Cardiac septum (tissue), 1 donor: ENCODE results near the gene GJD3. TPM values are rescaled to one million over a fixed set of nuclear protein-coding genes. Genes with fewer than 3 reads are reported as not detected.
A peak's percentile ranks its signal among the peaks of the same experiment; 100 is the strongest.

Experiments
- DNase-seq: peaks from one replicate; pipeline ENCODE4 v3.0.0-alpha.2; 2020; ENCODE audit warnings: low spot score
- intact Hi-C: fragments of 100-400 bp; cut with DNase I; formaldehyde crosslinking; loops from one replicate; pipeline ENCODE4 v1.14.0; 2022
- total RNA-seq: library from RNA; stranded (reverse); fragmentation: NEBNext Ultra II Directional; extraction: Animal tissue kit (Norgen Biotek cat#: 25700); gene quantifications from one replicate; pipeline ENCODE4 v1.2.1, GENCODE V29; 2021
- donor health status: DM: no; HTN: no; CAD: no.

The GJD3 gene
- total RNA-seq, 1 donor from 2014 or later = 2.6 TPM

GRCh38 chr17:40317345-40317873 lies 47.1 kb downstream of the GJD3 start:
- intact Hi-C loops = loop anchor here (1.0 kb wide), 1 partner anchor 27 kb away; no protein-coding TSS in a partner anchor
- peak; percentile 76 for DNase-seq

DNA sequence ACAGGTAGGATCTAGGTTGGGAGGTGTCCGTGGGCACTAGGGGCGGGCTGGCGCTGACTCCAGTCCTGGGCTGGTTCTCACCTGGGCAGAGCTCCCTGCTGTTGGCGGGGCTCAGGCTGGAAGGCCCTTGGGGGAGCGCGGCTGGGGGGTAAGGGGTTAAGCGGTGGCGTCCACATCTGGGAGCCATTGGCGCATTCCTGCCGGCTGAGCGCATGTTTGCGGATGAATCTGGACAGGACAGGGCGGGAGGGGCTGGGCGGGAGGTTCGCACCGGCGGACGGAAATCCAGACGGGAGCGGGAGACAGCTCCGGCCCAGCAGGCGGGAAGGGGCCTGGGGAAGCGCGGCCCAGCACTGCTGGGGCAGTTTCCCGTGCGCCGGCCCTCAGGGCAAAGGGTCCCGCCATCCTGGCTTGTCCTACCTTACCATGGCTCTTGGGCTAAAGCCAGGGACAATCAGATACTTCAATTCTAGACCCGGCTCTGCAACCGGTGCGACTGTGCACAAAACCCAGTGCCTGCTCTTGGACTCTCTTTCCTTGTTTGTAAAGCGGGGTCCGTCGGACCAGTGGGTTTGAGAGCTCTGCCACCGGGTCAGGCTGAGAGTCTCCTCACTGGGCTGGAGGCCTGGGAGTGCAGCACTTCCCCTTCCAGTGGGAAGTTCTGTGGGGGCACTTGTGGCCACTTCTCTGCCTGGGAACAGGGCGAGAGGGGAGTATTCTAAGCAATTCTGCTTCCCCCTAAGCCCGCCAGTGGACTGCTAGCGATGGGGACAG lies 47.8 kb downstream of the GJD3 start:
- intact Hi-C loops = loop anchor here (1.0 kb wide), 1 partner anchor 28 kb away; no protein-coding TSS in a partner anchor
- DNase-seq = peak; percentile 85

DNA sequence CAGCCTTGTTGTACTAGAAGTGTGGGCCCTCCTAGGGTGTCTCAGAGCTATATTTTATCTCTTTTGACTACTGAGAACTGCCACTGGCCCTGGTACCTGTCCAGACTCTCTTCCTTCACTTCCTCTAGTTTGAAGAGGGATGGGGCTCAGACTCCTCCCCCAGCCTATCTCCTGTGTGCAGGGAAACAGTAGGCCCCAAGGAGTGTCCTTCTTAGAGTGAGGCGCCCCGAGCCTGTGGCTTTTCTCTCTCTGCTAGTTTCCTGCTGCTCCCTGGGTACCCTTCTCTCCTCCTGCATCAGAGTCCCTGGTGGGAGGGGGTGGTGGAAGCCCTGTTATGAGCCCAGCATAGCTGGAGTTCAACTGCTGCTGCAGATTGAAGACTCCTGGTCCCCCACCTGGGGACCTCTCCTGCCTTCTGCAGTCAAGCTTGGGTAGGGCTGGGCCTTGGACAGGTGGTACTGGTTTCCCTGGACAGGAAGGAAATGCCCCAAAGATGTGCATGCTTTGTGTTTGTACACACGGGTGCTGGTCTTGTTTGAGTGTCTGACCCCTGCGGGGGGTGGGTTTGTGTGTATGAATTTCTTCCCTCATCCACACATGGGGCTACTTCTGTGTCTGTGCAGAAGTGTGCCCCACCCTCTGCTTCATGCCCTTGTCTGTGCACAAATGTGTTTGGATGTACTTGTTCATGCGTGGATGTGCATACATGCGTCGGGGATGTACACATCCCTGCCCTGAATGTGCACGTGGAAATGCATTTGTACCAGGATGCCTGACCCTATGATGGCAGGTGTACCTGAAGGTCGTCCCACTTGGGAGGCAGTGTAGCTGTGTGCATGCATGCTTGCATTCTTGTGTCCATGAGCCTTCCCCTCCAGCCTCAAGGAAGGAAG lies 48.6 kb downstream of the GJD3 start:
- DNase-seq = peak; percentile 75
- intact Hi-C loops = no loop called here

DNA sequence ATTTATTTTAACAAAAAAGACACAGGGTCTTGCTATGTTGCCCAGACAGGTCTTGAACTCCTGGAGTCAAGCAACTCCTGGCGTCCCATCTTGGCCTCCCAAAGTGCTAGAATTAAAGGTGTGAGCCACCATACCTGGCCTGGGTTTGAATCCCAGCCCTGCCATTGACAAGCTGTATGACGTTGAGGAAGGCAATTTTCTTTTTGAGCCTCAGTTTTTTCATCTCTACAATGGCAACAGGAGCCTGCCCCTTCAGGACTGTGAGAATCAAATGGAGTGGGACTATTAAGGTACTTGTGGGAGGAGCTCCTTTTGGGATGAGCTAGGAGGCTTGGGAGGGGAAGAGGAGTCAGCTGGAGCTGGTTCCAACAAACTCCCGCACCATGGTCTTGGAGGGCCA lies 49.3 kb downstream of the GJD3 start:
- intact Hi-C loops = no loop called here
- peak; percentile 41 for DNase-seq

- intact Hi-C loops = no loop called here
Measured at GRCh38 chr17:40314584-40314956, 50.0 kb downstream of the GJD3 start.

GRCh38 chr17:40313668-40314583 lies 50.6 kb downstream of the GJD3 start:
- intact Hi-C loops = no loop called here

More at GRCh38 chr17:40314584-40314956, 50.0 kb downstream of the GJD3 start:
- peak; percentile 97 for DNase-seq

More at GRCh38 chr17:40313668-40314583, 50.6 kb downstream of the GJD3 start:
- peak; percentile 20 for DNase-seq

Other genes starting within 250 kb of the GJD3 start
- gene MSL1, start 242.8 kb downstream of the GJD3 start, total RNA-seq = 53.7 TPM
- gene CASC3, start 224.2 kb downstream of the GJD3 start, total RNA-seq = 54.8 TPM
- 7.2 TPM for gene RAPGEFL1, start 187.3 kb downstream of the GJD3 start, total RNA-seq
- gene WIPF2, start 145.4 kb downstream of the GJD3 start, total RNA-seq = 13.3 TPM
- gene CDC6, start 76.9 kb downstream of the GJD3 start, total RNA-seq = 0.75 TPM
- 30.7 TPM for gene RARA, start 55.6 kb downstream of the GJD3 start, total RNA-seq
- 0.51 TPM for gene TOP2A, start 53.2 kb upstream of the GJD3 start, total RNA-seq
- 164 TPM for gene IGFBP4, start 78.7 kb upstream of the GJD3 start, total RNA-seq
- gene TNS4, start 136.9 kb upstream of the GJD3 start, total RNA-seq = not detected
- gene CCR7, start 200.7 kb upstream of the GJD3 start, total RNA-seq = 0.32 TPM